Fibroblast of lung (primary cell): Measurements from ENCODE around the gene SYT7.

ENCODE experiments used
- CTCF ChIP-seq, 2 donors: IDR thresholded peaks in 1 of 2; conservative IDR thresholded peaks in 1 of 2; 1 replicate in 1 of 2; 2 replicates in 1 of 2; pipeline ENCODE4 v1.5.1; 2011 to 2012; ENCODE audit warnings: low read length in 2 of 2, control low read depth in 1 of 2, inconsistent platforms in 1 of 2, low read depth in 1 of 2, mild to moderate bottlenecking in 1 of 2
- EZH2 ChIP-seq: IDR thresholded peaks from 2 replicates; pipeline ENCODE4 v1.5.1; 2012; ENCODE audit warnings: low read length, control low read depth, mild to moderate bottlenecking; ENCODE audit errors: missing control alignments

GRCh38 chr11:61497876-61498275 lies 83.0 kb downstream of the SYT7 start:
- TF ChIP-seq CTCF (conservative IDR thresholded peaks at IDR 0.05 in 1 of 2, IDR thresholded peaks at IDR 0.05 in 1 of 2; ENCODE audit: low read depth in 1 of 2, low read length in 2 of 2): no peak
- TF ChIP-seq EZH2: no peak
